Gastrocnemius medialis (tissue), 4 donors: ENCODE results near the gene ASPHD2. TPM values are rescaled to one million over a fixed set of nuclear protein-coding genes. Genes with fewer than 3 reads are reported as not detected.
"Not testable (repeated sequence)": the region's sequence is repeated elsewhere in the genome, so short reads cannot be mapped to it uniquely, and the experiment has no call there.

Experiments
- ATAC-seq, 2 donors: fragments of 150-250 bp; one replicate each; pipeline ENCODE4 v1.9.1; 2016
- DNase-seq, 2 donors: peaks; one replicate each; pipeline ENCODE4 v3.0.0-alpha.2; 2019
- H3K27ac ChIP-seq, 4 donors: fragments of 200-600 bp; sonication (generic); 1 replicate in 1 of 4; 2 replicates in 3 of 4; pipeline ENCODE4 v1.5.1; 2016 to 2018; ENCODE audit warnings: mild to moderate bottlenecking in 2 of 4, moderate library complexity in 1 of 4
- H3K27me3 ChIP-seq, 3 donors: fragments of 200-600 bp; sonication (generic) in 2 of 3; 1 replicate in 1 of 3; 2 replicates in 2 of 3; pipeline versions ENCODE4 v1.5.1 to v1.6.0; 2016 to 2019; ENCODE audit warnings: mild to moderate bottlenecking in 1 of 3, moderate library complexity in 1 of 3
- H3K36me3 ChIP-seq, 2 donors: fragments of 200-600 bp; sonication (generic) in 1 of 2; one replicate each; pipeline ENCODE4 v1.5.1; 2017 to 2018
- H3K4me1 ChIP-seq, 2 donors: fragments of 200-600 bp; sonication (generic) in 1 of 2; one replicate each; pipeline ENCODE4 v1.5.1; 2016 to 2017; ENCODE audit warnings: mild to moderate bottlenecking in 2 of 2
- H3K4me3 ChIP-seq, 4 donors: fragments of 200-600 bp; sonication (generic) in 3 of 4; 1 replicate in 1 of 4; 2 replicates in 3 of 4; pipeline ENCODE4 v1.5.1; 2016 to 2019; ENCODE audit warnings: mild to moderate bottlenecking in 2 of 4
- H3K9me3 ChIP-seq, 3 donors: fragments of 200-600 bp; sonication (generic) in 2 of 3; 1 replicate in 1 of 3; 2 replicates in 2 of 3; pipeline ENCODE4 v1.5.1; 2016 to 2019
- POLR2A ChIP-seq, 2 donors: fragments of 450-650 bp; IDR thresholded peaks; one replicate each; pipeline ENCODE4 v1.6.1; 2017; ENCODE audit warnings: antibody characterized with exemption in 2 of 2, mild to moderate bottlenecking in 2 of 2, moderate library complexity in 2 of 2
- in situ Hi-C, 4 donors: fragments of 200-750 bp; cut with MboI; loops; one replicate each; pipeline versions ENCODE4 v1.15.0 to v1.8.0; 2017; ENCODE audit warnings: low sequenced_read_pairs in 4 of 4
- intact Hi-C: fragments of 100-400 bp; cut with DNase I; formaldehyde crosslinking; loops from one replicate; pipeline ENCODE4 v1.15.1; 2023; ENCODE audit warnings: low total_unique reads
- total RNA-seq, 4 donors: library from RNA; depleted of rRNA; stranded (reverse); fragments of >200 nt; gene quantifications; one replicate each; pipeline versions ENCODE4 v1.1.0 to v1.2.3, GENCODE V29; 2016
- TF ChIP-seq, protein P1 (sequence below), 5 experiments: fragments of 450-650 bp in 3 of 5; fragments of 200-600 bp in 2 of 5; sonication (generic) in 2 of 5; IDR thresholded peaks in 4 of 5; conservative IDR thresholded peaks in 1 of 5; 1 replicate in 4 of 5; 2 replicates in 1 of 5; pipeline ENCODE4 v1.5.1; 2016 to 2019; ENCODE audit warnings: antibody characterized with exemption in 5 of 5, mild to moderate bottlenecking in 3 of 5, moderate library complexity in 3 of 5

ASPHD2 gene
- total RNA-seq, 4 donors from 2014 or later, result 0.07 to 0.10 TPM; not detected in 2

DNA sequence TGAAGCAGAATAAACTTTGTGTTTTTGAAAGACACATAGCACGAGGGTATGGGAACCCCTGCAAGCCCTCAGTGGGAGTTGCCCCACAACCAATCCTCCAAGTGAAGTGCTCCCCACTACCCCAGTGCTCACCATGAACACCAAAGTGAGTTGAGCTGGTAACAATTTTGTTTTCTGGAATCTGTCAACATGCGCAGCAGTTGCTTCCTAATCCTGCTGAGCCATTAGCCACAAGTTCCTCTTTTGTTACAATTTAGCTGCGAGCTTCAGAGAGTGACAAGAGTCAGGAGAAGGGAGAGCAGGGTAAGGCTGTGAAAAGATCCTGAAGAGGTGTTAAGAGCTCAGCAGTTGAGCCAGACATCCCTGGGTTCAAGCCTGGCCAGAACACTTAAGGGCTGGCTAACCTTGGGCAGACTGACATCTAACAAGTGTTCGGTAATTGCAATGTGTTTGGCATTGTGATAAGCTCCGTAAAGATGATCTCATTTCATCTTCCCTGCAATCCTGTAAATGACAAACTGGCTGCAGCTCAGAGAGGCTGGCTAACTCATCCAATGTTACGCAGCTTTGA, 24.1 kb upstream of the ASPHD2 start:
- in situ Hi-C loops (loop anchor here in 1 of 4 donors (5.0 kb wide), 1 partner anchor 57 kb away; no protein-coding TSS in a partner anchor), intact Hi-C loops (no loop called here)
- H3K27me3 ChIP-seq, result peaks cover 0 to 8% (median 0%) of the 10 kb centered on the region in 3 donors
- TF ChIP-seq, protein P1, sequence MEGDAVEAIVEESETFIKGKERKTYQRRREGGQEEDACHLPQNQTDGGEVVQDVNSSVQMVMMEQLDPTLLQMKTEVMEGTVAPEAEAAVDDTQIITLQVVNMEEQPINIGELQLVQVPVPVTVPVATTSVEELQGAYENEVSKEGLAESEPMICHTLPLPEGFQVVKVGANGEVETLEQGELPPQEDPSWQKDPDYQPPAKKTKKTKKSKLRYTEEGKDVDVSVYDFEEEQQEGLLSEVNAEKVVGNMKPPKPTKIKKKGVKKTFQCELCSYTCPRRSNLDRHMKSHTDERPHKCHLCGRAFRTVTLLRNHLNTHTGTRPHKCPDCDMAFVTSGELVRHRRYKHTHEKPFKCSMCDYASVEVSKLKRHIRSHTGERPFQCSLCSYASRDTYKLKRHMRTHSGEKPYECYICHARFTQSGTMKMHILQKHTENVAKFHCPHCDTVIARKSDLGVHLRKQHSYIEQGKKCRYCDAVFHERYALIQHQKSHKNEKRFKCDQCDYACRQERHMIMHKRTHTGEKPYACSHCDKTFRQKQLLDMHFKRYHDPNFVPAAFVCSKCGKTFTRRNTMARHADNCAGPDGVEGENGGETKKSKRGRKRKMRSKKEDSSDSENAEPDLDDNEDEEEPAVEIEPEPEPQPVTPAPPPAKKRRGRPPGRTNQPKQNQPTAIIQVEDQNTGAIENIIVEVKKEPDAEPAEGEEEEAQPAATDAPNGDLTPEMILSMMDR (IDR thresholded peaks at IDR 0.05 in 4 of 5, conservative IDR thresholded peaks at IDR 0.05 in 1 of 5), result no peak
- TF ChIP-seq POLR2A (IDR thresholded peaks at IDR 0.05), result no peak
- ATAC-seq (no peak), DNase-seq (no peak)
- no peaks in the 10 kb centered on the region for H3K36me3 ChIP-seq
- H3K27ac ChIP-seq, result no peak overlapping the region
- H3K4me3 ChIP-seq, result no peak overlapping the region
- H3K4me1 ChIP-seq, result no peaks in the 10 kb centered on the region
- no peaks in the 10 kb centered on the region for H3K9me3 ChIP-seq

DNA sequence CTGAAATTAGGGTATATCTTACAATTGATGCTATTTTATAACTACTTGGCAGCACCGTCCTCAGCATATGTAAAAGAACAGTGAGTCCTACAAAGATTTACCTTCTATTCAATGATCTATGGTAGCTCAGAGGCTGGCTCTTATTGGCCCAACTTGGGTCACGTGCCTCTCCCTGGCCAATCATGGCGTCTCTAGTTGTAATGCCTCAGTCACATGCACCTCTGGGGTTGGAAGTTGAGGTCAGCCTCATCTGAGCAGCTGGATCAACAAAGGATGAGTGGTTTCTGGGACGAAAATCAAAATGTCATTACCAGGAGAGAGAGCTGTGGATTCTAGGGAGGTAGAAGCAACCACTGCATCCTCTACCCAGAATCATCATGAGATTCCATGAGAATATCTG, 22.9 kb upstream of the ASPHD2 start:
- Histone ChIP-seq H3K27ac (no peak overlapping the region), H3K9me3 (no peaks in the 10 kb centered on the region), H3K27me3 (peaks cover 0 to 8% (median 0%) of the 10 kb centered on the region in 3 donors), H3K36me3 (no peaks in the 10 kb centered on the region), H3K4me3 (no peak overlapping the region), H3K4me1 (no peaks in the 10 kb centered on the region)
- no peak for DNase-seq
- intact Hi-C loops, result no loop called here
- TF ChIP-seq POLR2A (IDR thresholded peaks at IDR 0.05), result no peak
- TF ChIP-seq, protein P1 (IDR thresholded peaks at IDR 0.05 in 4 of 5, conservative IDR thresholded peaks at IDR 0.05 in 1 of 5), result no peak
- no peak for ATAC-seq
- in situ Hi-C loops, result no loop called here

DNA sequence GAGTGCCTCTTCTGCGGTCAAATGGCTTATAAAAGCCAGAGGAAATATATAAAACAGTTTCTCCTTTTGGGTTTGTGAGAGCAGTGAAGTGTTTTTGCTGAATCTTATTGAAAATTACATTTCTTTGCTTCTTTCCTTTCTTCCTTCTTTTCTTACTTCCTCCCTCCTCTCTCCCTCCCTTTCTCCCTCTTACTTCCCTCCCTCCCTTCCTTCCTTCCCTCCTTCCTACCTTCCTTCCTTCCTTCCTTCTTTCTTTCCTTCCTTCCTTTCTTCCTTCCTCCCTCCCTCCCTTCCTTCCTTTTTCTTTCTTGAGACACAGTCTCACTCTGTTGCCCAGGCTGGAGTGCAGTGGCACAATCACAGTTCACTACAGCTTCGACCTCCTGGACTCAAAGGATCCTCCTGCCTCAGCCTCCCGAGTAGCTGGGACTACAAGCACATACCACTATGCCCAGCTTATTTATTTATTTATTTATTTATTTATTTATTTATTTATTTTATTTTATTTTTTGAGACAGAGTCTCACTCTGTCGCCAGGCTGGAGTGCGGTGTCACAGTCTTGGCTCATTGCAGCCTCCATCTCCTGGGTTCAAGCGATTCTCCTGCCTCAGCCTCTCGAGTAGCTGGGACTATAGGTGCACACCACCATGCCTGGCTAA, 20.4 kb upstream of the ASPHD2 start:
- in situ Hi-C loops, H3K9me3 ChIP-seq, H3K4me3 ChIP-seq, H3K27ac ChIP-seq, H3K36me3 ChIP-seq, H3K27me3 ChIP-seq, DNase-seq, intact Hi-C loops, H3K4me1 ChIP-seq, ATAC-seq: not testable (repeated sequence)

DNA sequence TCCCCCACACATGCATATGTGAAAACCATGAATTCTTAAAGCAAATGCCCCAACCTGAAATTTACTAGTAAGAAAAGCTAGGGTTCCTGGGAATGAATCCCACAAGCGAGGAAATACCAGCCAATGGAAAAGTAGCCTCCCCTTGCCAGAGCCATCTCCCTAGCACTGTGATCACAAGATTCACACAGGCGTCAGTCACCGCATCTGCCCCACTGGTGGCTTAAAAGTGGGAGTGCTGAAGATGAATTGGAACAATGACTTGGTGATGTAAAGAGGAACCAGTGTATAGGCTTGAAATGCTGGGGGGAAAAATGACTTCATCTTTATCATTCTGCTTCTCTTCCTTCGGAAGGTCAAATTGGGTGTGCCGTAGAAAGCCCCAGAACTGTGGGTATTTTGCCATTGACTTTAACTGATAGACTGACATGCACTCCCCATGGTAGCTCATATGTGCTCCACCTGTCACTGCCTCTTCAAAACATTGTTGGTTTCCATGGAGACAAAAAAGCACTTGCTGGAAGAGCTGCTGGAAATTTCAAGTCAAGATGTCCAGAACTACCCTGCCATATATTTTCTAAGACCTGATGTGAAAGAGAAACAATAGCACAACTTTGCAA, 19.2 kb upstream of the ASPHD2 start:
- intact Hi-C loops (no loop called here), in situ Hi-C loops (no loop called here)
- H3K4me1 ChIP-seq, result no peaks in the 10 kb centered on the region
- H3K27ac ChIP-seq, result no peak overlapping the region
- ATAC-seq (no peak), DNase-seq (no peak)
- no peaks in the 10 kb centered on the region for H3K9me3 ChIP-seq
- no peaks in the 10 kb centered on the region for H3K36me3 ChIP-seq
- H3K4me3 ChIP-seq, result no peak overlapping the region
- no peak for TF ChIP-seq POLR2A (IDR thresholded peaks at IDR 0.05)
- TF ChIP-seq, protein P1 (IDR thresholded peaks at IDR 0.05 in 4 of 5, conservative IDR thresholded peaks at IDR 0.05 in 1 of 5), result no peak
- H3K27me3 ChIP-seq, result peaks cover 0 to 13% (median 8%) of the 10 kb centered on the region in 3 donors

DNA sequence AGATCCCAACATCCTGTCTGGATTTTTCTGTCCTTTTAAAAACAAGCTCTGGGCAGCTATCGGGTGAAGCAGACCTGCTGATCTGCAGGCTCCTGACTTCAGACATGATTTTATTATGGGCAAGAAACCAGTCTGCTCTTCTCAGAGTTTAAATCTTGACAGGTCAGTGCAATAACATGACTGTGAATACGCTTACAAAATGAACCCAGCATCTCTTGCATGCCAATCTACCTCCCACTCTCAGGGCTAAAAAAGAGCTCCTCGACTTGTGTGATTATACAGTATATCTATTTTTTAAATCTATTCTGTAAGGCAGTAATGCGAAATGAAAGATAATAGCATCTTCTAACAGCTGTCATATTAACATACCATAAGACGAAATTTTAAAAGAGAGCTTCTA, 18.7 kb upstream of the ASPHD2 start:
- ATAC-seq (no peak), DNase-seq (no peak)
- no peak overlapping the region for H3K4me3 ChIP-seq
- intact Hi-C loops (no loop called here), in situ Hi-C loops (no loop called here)
- H3K27ac ChIP-seq, result no peak overlapping the region
- TF ChIP-seq, protein P1 (IDR thresholded peaks at IDR 0.05 in 4 of 5, conservative IDR thresholded peaks at IDR 0.05 in 1 of 5), result no peak
- no peak for TF ChIP-seq POLR2A (IDR thresholded peaks at IDR 0.05)
- H3K4me1 ChIP-seq, result no peaks in the 10 kb centered on the region
- H3K27me3 ChIP-seq, result peaks cover under 1 to 18% (median 13%) of the 10 kb centered on the region in 3 donors
- no peaks in the 10 kb centered on the region for H3K36me3 ChIP-seq
- H3K9me3 ChIP-seq, result no peaks in the 10 kb centered on the region
